ENCODE measurements around the gene TGFB2. TPM values are rescaled to one million over a fixed set of nuclear protein-coding genes. Genes with fewer than 3 reads are reported as not detected.

TGFB2 gene
- total and polyA plus RNA-seq, 2 experiments from 2014 or later = 0.31 to 1.4 TPM

DNA sequence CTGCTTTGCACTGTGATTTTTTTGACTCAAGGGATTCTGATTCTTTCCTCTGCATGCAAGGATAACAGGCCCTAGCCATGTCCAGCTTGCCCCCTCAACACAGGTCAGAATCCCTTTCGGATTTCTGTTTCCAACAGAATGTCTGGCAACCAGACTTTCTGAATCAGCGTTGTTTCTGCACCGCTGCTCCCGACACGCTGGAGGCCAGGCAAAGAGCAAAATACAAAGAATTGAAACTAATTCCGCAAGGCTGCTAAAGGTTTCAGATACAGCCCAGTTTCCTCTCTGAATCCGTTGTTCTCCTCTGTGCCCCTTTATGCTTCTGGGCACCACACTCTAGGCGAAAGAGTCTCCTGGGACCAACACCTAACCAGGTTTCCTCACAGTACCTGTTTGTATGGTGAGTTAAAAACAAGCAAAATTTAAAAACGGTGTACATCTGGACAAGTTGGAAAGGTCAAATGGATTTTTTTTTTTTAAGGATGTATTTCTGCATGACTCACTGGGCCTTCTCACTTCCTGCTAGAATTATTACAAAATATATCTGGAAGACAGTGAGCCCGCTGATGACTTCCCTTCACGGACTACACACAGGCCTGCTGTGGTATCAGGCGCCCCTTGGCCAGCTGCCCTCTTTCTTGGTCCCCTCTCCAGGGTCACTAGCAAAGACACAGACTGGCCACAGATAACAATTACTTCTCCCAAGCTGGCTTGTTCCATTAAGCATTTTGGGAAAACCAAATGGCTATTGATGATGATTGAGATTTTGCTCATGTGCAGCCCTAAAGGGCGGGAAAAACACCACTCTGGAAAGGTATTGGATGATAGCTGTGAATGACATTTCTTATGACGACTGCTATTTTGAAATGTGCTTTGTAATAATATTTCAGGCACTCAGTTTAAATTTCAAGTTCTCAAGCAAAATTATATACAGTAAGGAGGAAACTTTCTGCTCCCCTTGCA lies 118.3 kb downstream of the TGFB2 start:
- Mint-ChIP-seq H3K27me3 (ENCODE audit: insufficient read depth, low read depth, poor library complexity) (no peaks in the 10 kb centered on the region), H3K4me3 (no peak overlapping the region), H3K27ac (0 out of 2 replicates have a peak overlapping the region, but pooled peaks have one; percentile 63), H3K36me3 (ENCODE audit: low read depth) (no peaks in the 10 kb centered on the region; the same call in 2 of the 3 replicates), H3K9me3 (no peaks in the 10 kb centered on the region), H3K4me1 (peaks cover 21% of the 10 kb centered on the region)
- no peaks in the 10 kb centered on the region for H3K79me2 ChIP-seq (replicated peaks; ENCODE audit: insufficient read depth)
- H3K27ac ChIP-seq (ENCODE audit: low read depth) = peak overlapping the region; percentile 35; the same call in 1 of the 2 replicates
- H3K4me2 ChIP-seq = no peak overlapping the region
- peaks cover 2% of the 10 kb centered on the region for H3K4me1 ChIP-seq (ENCODE audit: insufficient read depth)
- no peaks in the 10 kb centered on the region for H3K27me3 ChIP-seq (ENCODE audit: insufficient read depth)
- H3F3A ChIP-seq (replicated peaks; ENCODE audit: low read depth) = no peaks in the 10 kb centered on the region
- H4K20me1 ChIP-seq (replicated peaks; ENCODE audit: insufficient read depth) = no peaks in the 10 kb centered on the region
- DNase-seq (ENCODE audit: low spot score) (no peak), ATAC-seq (no peak)
- no peaks in the 10 kb centered on the region for H3K9me2 ChIP-seq (ENCODE audit: insufficient read depth)
- H3K36me3 ChIP-seq (ENCODE audit: insufficient read depth) = no peaks in the 10 kb centered on the region
- peak overlapping the region; percentile 79 for H2AFZ ChIP-seq
- no peak overlapping the region for H3K4me3 ChIP-seq
- TF ChIP-seq, protein P1, sequence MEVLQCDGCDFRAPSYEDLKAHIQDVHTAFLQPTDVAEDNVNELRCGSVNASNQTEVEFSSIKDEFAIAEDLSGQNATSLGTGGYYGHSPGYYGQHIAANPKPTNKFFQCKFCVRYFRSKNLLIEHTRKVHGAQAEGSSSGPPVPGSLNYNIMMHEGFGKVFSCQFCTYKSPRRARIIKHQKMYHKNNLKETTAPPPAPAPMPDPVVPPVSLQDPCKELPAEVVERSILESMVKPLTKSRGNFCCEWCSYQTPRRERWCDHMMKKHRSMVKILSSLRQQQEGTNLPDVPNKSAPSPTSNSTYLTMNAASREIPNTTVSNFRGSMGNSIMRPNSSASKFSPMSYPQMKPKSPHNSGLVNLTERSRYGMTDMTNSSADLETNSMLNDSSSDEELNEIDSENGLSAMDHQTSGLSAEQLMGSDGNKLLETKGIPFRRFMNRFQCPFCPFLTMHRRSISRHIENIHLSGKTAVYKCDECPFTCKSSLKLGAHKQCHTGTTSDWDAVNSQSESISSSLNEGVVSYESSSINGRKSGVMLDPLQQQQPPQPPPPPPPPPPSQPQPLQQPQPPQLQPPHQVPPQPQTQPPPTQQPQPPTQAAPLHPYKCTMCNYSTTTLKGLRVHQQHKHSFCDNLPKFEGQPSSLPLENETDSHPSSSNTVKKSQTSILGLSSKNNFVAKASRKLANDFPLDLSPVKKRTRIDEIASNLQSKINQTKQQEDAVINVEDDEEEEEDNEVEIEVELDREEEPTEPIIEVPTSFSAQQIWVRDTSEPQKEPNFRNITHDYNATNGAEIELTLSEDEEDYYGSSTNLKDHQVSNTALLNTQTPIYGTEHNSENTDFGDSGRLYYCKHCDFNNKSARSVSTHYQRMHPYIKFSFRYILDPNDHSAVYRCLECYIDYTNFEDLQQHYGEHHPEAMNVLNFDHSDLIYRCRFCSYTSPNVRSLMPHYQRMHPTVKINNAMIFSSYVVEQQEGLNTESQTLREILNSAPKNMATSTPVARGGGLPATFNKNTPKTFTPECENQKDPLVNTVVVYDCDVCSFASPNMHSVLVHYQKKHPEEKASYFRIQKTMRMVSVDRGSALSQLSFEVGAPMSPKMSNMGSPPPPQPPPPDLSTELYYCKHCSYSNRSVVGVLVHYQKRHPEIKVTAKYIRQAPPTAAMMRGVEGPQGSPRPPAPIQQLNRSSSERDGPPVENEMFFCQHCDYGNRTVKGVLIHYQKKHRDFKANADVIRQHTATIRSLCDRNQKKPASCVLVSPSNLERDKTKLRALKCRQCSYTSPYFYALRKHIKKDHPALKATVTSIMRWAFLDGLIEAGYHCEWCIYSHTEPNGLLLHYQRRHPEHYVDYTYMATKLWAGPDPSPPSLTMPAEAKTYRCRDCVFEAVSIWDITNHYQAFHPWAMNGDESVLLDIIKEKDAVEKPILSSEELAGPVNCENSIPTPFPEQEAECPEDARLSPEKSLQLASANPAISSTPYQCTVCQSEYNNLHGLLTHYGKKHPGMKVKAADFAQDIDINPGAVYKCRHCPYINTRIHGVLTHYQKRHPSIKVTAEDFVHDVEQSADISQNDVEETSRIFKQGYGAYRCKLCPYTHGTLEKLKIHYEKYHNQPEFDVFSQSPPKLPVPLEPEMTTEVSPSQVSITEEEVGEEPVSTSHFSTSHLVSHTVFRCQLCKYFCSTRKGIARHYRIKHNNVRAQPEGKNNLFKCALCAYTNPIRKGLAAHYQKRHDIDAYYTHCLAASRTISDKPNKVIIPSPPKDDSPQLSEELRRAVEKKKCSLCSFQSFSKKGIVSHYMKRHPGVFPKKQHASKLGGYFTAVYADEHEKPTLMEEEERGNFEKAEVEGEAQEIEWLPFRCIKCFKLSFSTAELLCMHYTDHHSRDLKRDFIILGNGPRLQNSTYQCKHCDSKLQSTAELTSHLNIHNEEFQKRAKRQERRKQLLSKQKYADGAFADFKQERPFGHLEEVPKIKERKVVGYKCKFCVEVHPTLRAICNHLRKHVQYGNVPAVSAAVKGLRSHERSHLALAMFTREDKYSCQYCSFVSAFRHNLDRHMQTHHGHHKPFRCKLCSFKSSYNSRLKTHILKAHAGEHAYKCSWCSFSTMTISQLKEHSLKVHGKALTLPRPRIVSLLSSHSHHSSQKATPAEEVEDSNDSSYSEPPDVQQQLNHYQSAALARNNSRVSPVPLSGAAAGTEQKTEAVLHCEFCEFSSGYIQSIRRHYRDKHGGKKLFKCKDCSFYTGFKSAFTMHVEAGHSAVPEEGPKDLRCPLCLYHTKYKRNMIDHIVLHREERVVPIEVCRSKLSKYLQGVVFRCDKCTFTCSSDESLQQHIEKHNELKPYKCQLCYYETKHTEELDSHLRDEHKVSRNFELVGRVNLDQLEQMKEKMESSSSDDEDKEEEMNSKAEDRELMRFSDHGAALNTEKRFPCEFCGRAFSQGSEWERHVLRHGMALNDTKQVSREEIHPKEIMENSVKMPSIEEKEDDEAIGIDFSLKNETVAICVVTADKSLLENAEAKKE (CRISPR knock-in tag; IDR thresholded peaks at IDR 0.05) = no peak
- TF ChIP-seq STAT1 (IDR thresholded peaks at IDR 0.05; ENCODE audit: unreplicated experiment) = no peak
- TF ChIP-seq NANOG (IDR thresholded peaks at IDR 0.05; ENCODE audit: borderline replicate concordance) = no peak
- TF ChIP-seq POLR2AphosphoS5 (IDR thresholded peaks at IDR 0.05; ENCODE audit: low read depth) = no peak
- TF ChIP-seq ZNF331 (CRISPR knock-in tag; IDR thresholded peaks at IDR 0.05; ENCODE audit: low read depth) = no peak
- TF ChIP-seq, protein P2, sequence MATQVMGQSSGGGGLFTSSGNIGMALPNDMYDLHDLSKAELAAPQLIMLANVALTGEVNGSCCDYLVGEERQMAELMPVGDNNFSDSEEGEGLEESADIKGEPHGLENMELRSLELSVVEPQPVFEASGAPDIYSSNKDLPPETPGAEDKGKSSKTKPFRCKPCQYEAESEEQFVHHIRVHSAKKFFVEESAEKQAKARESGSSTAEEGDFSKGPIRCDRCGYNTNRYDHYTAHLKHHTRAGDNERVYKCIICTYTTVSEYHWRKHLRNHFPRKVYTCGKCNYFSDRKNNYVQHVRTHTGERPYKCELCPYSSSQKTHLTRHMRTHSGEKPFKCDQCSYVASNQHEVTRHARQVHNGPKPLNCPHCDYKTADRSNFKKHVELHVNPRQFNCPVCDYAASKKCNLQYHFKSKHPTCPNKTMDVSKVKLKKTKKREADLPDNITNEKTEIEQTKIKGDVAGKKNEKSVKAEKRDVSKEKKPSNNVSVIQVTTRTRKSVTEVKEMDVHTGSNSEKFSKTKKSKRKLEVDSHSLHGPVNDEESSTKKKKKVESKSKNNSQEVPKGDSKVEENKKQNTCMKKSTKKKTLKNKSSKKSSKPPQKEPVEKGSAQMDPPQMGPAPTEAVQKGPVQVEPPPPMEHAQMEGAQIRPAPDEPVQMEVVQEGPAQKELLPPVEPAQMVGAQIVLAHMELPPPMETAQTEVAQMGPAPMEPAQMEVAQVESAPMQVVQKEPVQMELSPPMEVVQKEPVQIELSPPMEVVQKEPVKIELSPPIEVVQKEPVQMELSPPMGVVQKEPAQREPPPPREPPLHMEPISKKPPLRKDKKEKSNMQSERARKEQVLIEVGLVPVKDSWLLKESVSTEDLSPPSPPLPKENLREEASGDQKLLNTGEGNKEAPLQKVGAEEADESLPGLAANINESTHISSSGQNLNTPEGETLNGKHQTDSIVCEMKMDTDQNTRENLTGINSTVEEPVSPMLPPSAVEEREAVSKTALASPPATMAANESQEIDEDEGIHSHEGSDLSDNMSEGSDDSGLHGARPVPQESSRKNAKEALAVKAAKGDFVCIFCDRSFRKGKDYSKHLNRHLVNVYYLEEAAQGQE (IDR thresholded peaks at IDR 0.05; ENCODE audit: unreplicated experiment) = no peak
- TF ChIP-seq EZH2phosphoT487 (IDR thresholded peaks at IDR 0.05; ENCODE audit: unreplicated experiment) = no peak
- TF ChIP-seq CREB1 (CRISPR knock-in tag; IDR thresholded peaks at IDR 0.05; ENCODE audit: low read depth) = no peak
- TF ChIP-seq JUNB (IDR thresholded peaks at IDR 0.05; ENCODE audit: unreplicated experiment) = no peak
- no peak for TF ChIP-seq EZH2 (IDR thresholded peaks at IDR 0.05; ENCODE audit: low read depth, unreplicated experiment)
- TF ChIP-seq, protein P3, sequence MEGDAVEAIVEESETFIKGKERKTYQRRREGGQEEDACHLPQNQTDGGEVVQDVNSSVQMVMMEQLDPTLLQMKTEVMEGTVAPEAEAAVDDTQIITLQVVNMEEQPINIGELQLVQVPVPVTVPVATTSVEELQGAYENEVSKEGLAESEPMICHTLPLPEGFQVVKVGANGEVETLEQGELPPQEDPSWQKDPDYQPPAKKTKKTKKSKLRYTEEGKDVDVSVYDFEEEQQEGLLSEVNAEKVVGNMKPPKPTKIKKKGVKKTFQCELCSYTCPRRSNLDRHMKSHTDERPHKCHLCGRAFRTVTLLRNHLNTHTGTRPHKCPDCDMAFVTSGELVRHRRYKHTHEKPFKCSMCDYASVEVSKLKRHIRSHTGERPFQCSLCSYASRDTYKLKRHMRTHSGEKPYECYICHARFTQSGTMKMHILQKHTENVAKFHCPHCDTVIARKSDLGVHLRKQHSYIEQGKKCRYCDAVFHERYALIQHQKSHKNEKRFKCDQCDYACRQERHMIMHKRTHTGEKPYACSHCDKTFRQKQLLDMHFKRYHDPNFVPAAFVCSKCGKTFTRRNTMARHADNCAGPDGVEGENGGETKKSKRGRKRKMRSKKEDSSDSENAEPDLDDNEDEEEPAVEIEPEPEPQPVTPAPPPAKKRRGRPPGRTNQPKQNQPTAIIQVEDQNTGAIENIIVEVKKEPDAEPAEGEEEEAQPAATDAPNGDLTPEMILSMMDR (conservative IDR thresholded peaks at IDR 0.05; ENCODE audit: low read depth in 2 of 2) = no peak
- TF ChIP-seq ZNF114 (CRISPR knock-in tag; IDR thresholded peaks at IDR 0.05) = no peak
- TF ChIP-seq, protein P4, sequence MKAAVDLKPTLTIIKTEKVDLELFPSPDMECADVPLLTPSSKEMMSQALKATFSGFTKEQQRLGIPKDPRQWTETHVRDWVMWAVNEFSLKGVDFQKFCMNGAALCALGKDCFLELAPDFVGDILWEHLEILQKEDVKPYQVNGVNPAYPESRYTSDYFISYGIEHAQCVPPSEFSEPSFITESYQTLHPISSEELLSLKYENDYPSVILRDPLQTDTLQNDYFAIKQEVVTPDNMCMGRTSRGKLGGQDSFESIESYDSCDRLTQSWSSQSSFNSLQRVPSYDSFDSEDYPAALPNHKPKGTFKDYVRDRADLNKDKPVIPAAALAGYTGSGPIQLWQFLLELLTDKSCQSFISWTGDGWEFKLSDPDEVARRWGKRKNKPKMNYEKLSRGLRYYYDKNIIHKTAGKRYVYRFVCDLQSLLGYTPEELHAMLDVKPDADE (IDR thresholded peaks at IDR 0.05) = no peak

Data from GM23338 (cell line).